ENCODE measurements around the gene ARV1. TPM values are rescaled to one million over a fixed set of nuclear protein-coding genes. Genes with fewer than 3 reads are reported as not detected.
A peak's percentile ranks its signal among the peaks of the same experiment; 100 is the strongest.

Gene ARV1
- total and polyA plus RNA-seq, 10 of the 15 experiments (the other 5 are each of a cell fraction or from before 2014, with no cell fraction given), result 23.2 to 55.1 (median 35.6) TPM

DNA sequence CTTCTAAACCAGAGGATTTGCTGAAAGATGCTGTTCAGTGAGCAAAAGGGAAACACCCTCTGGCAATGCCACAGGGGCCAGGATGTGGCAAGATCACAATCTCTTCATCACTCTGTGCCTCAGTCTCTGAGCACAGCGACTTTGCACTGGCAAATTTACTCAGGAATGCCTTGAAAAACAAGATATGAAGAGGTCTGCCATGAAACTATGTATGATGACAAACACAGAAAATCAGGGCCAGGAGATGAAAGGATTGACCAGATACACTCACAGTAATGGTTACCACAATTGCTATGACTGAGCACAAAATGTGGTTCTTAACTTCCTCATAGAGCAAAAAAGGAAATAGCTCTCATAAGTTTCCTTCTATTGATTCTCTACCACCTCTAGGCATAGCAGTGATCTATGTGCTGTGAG lies 6.0 kb upstream of the ARV1 start (continued):
- TF ChIP-seq ZNF274 (IDR thresholded peaks at IDR 0.05; ENCODE audit: insufficient read depth, insufficient read length) (no peak), TCF7 (IDR thresholded peaks at IDR 0.05; ENCODE audit: borderline replicate concordance) (peak; percentile 56; the same call in 1 of the 2 replicates), IKZF2 (IDR thresholded peaks at IDR 0.05) (peak in 1 of 2 experiments; percentile 53; a peak in 1 of 4 replicates), JUNB (IDR thresholded peaks at IDR 0.05) (0 out of 2 replicates have a peak, but pooled peaks have one; percentile 11), IKZF1 (conservative IDR thresholded peaks at IDR 0.05) (peak; percentile 48; the same call in 1 of the 2 replicates), MTA2 (IDR thresholded peaks at IDR 0.05; ENCODE audit: low read depth) (peak; percentile 45; the same call in 1 of the 2 replicates)

DNA sequence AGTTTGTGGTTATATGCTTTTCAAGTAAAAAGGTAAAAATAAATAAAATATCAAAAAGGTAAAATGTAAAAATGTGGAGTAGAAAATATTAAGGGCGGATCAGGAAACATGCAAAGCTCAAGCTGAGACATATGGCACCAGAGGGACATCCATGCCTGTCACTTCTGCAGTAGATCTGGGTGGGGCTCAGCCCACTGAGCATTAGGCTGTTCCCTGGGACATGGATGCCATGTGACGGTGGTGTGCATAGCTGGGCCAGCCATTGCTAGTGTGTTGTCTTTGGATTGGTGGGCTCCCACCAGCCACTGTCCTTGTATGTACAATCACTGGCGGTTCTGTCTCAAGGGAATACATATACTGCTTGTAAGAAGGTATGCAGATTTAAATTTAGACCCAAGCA lies 3.3 kb upstream of the ARV1 start:
- H3K27ac ChIP-seq (ENCODE audit: control insufficient read depth, insufficient read depth), result no peak overlapping the region
- RAD21 ChIA-PET (ENCODE audit: unreplicated experiment), result interaction anchor here (0.9 to 3.8 kb wide), 2 partner anchors 17 to 114 kb away, joined by 3 to 24 read pairs; no protein-coding TSS in a partner anchor
- H3K27me3 ChIP-seq (replicated peaks in 1 of 2; ENCODE audit: control insufficient read depth in 2 of 2, insufficient read depth in 2 of 2, low read length in 1 of 2), result no peaks in the 10 kb centered on the region
- H3K9me3 ChIP-seq (replicated peaks; ENCODE audit: control insufficient read depth, insufficient read depth, low read length), result no peaks in the 10 kb centered on the region
- DNase-seq (ENCODE audit: low read depth, low spot score) (no peak), FAIRE-seq (no peak), ATAC-seq (no peak)
- TSS peak; percentile 48 for BruUV-seq (replicated peaks)
- no peaks in the 10 kb centered on the region for H4K20me1 ChIP-seq (ENCODE audit: control insufficient read depth, insufficient read depth)
- H3K9ac ChIP-seq (ENCODE audit: control insufficient read depth, insufficient read depth, low read length), result no peak overlapping the region
- CTCF ChIA-PET, result interaction anchor here (0.6 to 1.4 kb wide), 4 partner anchors 18 to 1637 kb away, joined by 3 to 4 read pairs (median 4); no protein-coding TSS in a partner anchor
- WGBS (ENCODE audit: insufficient coverage, insufficient replicate concordance, low lambda C conversion rate, missing lambda C conversion rate), result 74% methylated on average over 3 of the region's 3 CpGs
- intact Hi-C loops (cut with micrococcal nuclease; ENCODE audit: unreplicated experiment), result loop anchor here (5.0 kb wide), 2 partner anchors 237 to 333 kb away; partner anchors contain the start of gene COG2
- H3K36me3 ChIP-seq (ENCODE audit: control insufficient read depth in 2 of 2, insufficient read depth in 2 of 2, low read length in 1 of 2), result peaks cover 0 to 4% of the 10 kb centered on the region in 2 experiments; a peak in 2 of 4 replicates
- POLR2A ChIA-PET, result no interaction called here
- TF ChIP-seq, protein P1, sequence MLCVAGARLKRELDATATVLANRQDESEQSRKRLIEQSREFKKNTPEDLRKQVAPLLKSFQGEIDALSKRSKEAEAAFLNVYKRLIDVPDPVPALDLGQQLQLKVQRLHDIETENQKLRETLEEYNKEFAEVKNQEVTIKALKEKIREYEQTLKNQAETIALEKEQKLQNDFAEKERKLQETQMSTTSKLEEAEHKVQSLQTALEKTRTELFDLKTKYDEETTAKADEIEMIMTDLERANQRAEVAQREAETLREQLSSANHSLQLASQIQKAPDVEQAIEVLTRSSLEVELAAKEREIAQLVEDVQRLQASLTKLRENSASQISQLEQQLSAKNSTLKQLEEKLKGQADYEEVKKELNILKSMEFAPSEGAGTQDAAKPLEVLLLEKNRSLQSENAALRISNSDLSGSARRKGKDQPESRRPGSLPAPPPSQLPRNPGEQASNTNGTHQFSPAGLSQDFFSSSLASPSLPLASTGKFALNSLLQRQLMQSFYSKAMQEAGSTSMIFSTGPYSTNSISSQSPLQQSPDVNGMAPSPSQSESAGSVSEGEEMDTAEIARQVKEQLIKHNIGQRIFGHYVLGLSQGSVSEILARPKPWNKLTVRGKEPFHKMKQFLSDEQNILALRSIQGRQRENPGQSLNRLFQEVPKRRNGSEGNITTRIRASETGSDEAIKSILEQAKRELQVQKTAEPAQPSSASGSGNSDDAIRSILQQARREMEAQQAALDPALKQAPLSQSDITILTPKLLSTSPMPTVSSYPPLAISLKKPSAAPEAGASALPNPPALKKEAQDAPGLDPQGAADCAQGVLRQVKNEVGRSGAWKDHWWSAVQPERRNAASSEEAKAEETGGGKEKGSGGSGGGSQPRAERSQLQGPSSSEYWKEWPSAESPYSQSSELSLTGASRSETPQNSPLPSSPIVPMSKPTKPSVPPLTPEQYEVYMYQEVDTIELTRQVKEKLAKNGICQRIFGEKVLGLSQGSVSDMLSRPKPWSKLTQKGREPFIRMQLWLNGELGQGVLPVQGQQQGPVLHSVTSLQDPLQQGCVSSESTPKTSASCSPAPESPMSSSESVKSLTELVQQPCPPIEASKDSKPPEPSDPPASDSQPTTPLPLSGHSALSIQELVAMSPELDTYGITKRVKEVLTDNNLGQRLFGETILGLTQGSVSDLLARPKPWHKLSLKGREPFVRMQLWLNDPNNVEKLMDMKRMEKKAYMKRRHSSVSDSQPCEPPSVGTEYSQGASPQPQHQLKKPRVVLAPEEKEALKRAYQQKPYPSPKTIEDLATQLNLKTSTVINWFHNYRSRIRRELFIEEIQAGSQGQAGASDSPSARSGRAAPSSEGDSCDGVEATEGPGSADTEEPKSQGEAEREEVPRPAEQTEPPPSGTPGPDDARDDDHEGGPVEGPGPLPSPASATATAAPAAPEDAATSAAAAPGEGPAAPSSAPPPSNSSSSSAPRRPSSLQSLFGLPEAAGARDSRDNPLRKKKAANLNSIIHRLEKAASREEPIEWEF (IDR thresholded peaks at IDR 0.05; ENCODE audit: insufficient replicate concordance, low read depth, low read length), result no peak
- no peak for TF ChIP-seq BRCA1 (IDR thresholded peaks at IDR 0.05; ENCODE audit: low read depth, low read length)
- H3K4me3 ChIP-seq, result no peak overlapping the region
- peak overlapping the region; percentile 21 for H3K4me2 ChIP-seq (ENCODE audit: control insufficient read depth, insufficient read depth)
- SMC1A ChIA-PET (ENCODE audit: uncharacterized antibody, unreplicated experiment), result interaction anchor here (0.9 to 7.2 kb wide), 6 partner anchors 12 to 54 kb away, joined by 3 to 69 read pairs (median 3); no protein-coding TSS in a partner anchor
- H3K79me2 ChIP-seq (ENCODE audit: control insufficient read depth, insufficient read depth, low read length), result peaks cover 48% of the 10 kb centered on the region
- in situ Hi-C loops (cut with MboI), result no loop called here
- no peak overlapping the region for H2AFZ ChIP-seq (ENCODE audit: control insufficient read depth, low read depth, low read length)
- peaks cover 24% of the 10 kb centered on the region for H3K4me1 ChIP-seq (ENCODE audit: control insufficient read depth, insufficient read depth, low read length)
